KBM-7 (cell line): Measurements from ENCODE around the gene RHEB.

ENCODE experiments used
- DNase-seq: peaks from one replicate; pipeline ENCODE4 v3.0.0-alpha.2; 2015
- in situ Hi-C: fragments of 300-500 bp; cut with MboI; formaldehyde crosslinking; loops from 2 replicates; pipeline ENCODE4 v1.14.3; 2020; ENCODE audit warnings: low sequenced_read_pairs, low pct_unique_long_range_greater_than_20kb, mixed read lengths

Gene RHEB

DNA sequence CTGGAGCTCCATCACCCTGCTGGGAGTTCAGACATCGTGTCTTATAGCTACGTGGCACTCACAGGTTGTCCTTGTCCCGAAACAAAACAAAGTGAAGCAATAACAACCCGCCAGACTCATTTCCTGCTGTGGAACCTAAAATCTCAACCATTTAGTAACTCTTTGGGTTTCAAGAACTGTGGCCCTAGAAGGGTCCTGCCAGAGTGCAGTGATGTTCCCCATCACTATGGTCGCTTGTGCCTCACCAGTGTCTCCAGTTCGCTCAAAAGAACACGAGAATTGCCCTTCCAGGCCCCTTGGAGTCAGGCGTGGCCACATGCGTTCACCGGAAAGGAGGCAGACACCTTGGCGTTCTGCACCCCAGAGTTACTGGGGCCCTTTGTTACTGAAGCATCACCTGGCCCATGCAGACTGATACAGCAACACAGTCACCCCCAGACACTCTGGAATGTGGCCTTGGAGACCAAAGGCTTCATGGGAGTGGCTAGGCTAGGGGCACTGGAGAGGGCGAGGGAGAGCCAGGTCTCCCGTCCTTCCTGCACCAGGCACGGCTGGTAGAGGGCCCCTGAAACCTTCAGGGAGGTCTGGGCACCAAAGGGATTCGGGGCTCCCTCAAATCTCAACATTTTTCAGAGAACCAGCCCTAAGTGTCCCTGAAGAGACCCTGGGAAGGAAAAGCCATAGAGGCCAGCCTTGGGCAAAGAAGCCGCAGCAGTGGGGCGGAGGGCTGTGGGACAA, 80.7 kb downstream of the RHEB start:
- in situ Hi-C loops, result no loop called here
- no peak for DNase-seq

DNA sequence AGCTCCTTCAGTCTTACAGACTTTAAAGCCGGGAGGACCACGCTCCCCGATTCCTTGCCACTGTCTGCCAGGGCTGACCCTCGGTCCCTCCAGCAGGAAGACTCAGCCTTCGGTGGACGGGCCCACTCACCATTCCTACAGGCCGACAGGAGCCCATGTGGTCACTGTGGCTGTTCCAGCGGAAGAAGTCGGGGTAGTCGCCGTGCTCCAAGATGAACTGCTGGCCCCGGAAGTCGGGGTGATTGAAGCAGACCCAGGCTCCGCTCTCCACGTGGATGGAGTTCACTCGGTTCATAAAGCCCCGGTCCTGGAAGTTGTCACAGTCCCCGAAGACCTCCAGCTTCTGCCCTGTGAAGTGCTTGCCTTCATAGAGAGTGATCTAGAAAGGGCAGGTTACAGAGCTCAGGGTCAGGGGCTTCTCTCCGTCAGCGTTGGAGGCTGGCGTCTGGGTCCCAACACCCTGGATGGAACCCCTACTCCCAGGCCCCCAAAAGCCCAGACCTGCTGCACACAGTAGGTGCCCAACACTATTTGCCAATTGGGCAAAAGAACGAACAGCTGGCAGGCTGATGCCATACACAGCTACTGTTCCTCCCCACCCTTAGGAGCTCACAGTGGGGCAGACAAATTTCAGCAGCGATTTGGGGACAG, 81.7 kb downstream of the RHEB start:
- no peak for DNase-seq
- in situ Hi-C loops, result no loop called here

DNA sequence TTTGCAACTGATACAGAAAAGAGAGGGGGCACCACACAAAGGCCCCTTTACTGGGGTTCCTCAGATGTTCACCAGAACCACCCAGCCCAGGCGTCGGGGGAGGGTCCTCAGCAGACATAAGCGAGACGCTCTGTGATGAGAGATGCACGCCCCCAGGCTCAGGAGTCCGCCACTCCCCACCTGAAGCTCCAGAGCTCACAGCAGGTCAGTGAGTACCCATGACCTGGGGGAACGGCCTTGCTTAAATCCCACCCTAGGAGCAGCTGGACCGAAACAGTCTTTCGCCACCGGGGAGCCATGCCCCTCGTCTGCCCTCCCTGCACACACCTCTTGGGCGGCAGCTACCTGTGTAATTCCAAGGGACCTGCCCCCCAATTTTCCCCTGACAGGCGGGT, 82.5 kb downstream of the RHEB start:
- in situ Hi-C loops, result no loop called here
- DNase-seq, result no peak

DNA sequence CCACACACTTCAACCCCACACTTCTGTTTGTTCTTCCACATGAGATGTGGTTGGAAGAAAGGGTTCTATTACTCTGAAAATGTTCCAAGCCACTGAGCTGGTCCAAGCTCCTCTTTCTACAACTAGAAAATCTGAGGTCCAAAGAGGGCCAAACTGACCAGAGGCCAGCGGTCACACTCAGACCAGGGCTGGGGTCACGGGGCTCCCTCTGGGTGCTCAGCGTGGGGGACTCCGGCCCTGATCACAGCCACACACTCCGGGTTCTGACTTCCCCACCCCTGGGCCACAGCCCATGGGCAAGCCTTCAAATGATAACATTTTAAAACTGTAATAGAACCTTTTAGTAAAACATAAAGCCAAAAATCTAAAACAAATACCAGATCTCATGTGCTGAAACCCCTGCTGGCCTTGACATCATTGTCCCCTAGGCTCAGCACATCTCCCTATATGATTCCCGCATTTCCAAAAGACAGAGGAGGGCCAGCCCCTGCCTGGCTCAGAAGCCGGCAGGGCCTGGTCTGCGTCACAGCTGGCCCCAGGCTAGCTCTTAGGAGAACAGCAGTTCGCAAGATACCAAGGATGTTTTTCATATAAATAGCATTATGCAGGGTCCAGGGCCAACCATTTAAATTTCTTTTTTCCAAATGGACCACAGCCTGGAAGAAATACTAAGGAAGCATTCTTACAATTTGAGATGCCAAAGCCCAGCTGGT, 83.1 kb downstream of the RHEB start:
- DNase-seq, result no peak
- in situ Hi-C loops, result no loop called here

DNA sequence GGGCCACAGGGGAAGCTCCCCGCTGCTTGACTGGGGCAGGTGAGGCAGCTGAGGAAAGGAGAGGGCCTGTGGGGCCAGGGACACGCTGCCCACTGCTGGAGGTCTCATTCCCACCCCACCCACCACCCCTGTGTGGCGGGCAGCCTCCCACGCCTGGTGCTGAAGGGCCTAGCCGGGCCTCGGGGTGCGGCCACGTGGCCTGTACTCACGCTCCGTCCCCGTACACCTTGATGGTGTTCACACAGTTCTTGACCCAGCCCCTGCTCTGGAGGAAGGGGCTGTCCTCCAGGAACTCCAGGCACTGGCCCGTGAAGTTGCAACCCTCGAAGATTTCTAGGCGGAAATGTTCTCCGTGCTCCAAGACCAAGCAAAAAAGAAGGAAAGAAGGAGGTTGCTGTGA, 83.7 kb downstream of the RHEB start:
- in situ Hi-C loops, result no loop called here

DNA sequence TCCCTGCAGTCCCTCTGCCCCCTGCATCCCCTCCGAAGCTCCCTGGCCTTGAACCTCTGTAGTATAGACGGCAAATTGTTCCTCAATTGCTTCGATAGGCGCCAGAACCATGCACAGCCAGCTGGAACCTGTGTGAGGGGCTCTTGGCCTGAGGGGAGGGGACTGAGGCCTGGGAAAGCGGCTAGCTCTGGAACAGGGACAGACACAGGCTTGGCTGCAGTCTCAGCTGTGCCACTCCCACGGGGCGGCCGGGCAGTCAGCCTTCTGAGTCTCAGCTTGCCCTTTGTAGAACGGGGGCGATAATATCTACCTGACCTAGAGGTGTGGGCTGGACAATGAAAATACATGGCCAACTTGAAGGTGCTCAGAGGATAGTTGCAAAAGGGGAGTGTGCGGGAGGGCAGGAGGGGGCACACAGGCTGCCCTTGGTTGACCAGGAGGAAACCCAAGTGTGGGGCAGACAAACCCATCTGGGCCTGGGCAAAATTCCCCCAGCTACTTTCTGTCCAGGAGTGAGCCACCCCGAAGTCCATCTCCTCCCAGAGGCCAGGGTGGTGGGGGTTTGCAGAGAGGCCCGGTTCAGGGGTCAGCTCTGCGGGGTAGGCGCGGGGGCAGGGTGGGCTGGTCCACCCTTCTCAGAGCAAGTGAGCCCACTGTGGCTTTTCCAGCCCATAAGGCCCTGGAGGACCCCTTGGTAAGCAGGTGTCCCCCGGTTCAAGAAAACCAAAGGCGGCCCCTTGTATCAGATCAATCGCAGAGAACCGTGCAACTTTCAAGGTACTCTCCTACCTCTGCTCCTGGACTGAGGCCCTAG, 84.4 kb downstream of the RHEB start:
- in situ Hi-C loops, result no loop called here
- no peak for DNase-seq

More for the DNA sequence above, 83.7 kb downstream of the RHEB start:
- no peak for DNase-seq

DNA sequence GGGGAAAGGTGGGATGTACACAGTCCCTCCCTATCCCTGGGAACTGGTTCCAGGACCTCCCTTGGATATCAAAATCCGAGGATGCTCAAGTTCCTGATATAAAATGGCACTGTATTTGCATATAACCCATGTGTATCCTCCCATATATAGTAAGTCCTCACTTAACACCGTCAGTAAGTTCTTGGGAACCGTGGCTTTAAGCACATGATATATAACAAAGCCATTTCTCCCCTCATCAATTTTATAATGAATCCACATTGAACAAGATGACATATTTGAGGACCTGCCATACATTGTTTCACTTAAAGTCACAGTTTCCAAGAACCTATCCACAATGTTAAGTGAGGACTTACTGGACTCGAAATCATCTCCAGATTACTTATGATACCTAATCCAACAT, 85.1 kb downstream of the RHEB start:
- in situ Hi-C loops, result no loop called here
- DNase-seq, result no peak

DNA sequence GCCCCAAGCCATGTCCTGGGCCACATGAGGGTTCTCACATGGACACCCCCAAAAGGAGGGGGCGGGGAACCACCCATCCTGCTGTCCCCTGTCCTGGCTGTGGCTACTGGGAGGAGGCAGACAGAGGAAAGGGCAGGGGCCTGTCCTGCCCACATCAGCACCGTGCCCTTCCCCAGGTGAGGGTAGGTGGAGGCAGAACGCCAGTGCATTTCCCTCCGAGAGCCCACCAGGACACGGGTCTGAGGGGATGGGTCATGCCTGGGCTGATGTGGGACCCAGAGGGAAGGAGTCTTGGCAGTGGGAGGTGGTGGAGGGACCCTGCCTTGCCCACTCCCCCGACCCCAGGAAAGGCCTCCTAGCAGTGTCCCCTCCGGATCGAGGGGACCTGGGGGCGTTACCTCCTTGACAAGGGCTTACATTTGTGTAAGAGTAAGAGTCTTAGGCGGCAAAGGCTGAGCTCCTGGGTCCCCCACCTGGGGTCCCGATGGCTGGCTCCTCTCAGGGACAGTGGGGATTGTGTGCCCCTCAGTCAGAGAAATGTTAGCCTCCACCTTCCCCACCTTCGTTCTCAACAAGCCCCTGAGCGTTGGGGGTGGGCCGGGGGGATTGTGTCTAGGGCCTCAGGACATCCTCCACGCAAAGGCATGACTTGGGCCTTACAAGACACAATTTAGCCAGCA, 85.8 kb downstream of the RHEB start:
- in situ Hi-C loops, result no loop called here

DNA sequence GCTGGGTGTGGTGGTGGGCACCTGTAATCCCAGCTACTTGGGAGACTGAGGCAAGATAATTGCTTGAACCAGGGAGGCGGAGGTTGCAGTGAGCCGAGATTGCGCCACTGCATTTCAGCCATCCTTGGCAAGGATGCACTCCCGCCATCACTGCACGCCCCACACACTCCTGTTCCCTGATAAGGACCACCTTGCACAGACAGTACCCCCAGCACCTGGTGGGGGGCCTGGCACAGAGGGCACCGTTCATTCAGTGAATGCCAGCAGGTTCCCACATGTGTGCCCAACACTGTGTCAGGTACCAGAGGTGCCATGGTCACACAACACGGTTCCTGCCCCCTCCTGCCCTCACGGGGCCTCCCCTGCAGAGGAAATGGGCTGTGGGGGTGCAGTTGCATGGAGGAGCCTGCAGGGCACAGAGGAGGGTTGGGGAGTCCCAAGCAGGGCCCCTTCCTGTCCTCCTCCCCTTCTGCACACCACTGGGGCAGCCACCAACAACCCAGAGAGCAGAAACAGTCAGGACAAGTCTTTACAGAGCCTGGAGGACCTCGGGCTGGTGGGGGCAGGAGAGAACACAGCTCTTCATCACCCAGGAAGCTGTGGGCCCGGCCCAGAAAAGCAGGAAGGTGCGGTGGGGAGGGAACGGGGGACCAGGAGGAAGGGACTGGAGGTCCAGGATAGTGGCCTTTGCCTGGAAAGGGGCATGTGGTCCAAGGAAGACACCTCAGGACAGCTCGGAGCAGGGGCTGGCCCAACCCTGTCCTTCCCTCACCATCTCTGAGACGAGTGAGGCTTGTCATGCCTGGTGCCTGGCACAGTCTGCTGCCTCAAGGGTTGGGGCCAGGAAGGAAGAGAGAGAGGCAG, 86.8 kb downstream of the RHEB start:
- peak; percentile 49 for DNase-seq
- in situ Hi-C loops, result no loop called here

More for the DNA sequence above, 85.8 kb downstream of the RHEB start:
- DNase-seq, result no peak

DNA sequence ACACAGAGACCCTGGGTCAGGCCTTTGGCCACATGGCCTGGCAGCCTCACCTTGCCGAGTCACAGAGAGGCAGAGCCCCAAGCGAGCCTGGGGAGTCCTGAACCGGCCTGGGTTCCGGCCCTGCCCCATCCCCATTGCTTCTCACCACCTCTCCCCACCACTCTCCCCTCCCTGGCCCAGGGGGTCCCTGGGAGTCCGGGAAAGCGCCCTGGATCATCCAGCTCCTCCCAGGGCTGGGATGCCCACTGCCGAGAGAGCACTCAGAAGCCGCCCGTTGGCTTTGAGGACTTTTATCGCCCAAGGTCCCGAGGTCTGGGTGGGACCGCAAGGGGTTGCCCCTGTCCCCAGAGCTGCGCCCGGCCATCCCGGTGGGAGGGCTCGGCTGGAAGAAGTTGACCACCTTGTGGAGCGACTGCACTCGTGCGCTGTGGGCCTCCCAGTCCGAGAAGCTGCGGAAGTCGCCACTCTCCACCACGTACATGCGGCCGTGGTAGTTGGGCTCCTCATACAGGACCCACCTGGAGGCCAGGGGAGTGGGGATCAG, 87.9 kb downstream of the RHEB start:
- in situ Hi-C loops, result no loop called here

DNA sequence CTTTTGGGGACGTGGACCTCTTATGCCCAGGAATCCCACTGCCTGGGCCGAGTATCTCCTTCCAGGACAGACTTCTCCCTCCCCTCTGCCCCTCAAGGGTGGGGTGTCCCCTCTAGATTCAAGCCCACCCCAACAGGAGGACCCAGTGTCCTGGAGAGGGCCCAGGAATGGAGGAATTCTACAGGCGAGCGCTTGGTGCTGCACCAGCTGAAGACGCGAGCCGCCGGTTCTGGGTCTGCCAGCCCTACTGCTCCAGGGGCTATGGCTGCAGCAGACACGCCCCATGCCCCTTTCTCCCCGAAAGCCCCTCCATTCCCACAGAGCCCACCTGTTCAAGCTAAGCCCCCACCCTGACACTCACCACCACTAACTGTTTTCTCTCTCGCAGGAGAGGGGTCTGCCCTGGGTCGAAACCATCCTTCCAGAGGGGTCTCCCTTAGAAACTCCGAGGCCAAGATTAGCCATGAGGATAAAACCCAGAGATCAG, 88.4 kb downstream of the RHEB start:
- no peak for DNase-seq
- in situ Hi-C loops, result no loop called here

More for the DNA sequence above, 87.9 kb downstream of the RHEB start:
- no peak for DNase-seq

DNA sequence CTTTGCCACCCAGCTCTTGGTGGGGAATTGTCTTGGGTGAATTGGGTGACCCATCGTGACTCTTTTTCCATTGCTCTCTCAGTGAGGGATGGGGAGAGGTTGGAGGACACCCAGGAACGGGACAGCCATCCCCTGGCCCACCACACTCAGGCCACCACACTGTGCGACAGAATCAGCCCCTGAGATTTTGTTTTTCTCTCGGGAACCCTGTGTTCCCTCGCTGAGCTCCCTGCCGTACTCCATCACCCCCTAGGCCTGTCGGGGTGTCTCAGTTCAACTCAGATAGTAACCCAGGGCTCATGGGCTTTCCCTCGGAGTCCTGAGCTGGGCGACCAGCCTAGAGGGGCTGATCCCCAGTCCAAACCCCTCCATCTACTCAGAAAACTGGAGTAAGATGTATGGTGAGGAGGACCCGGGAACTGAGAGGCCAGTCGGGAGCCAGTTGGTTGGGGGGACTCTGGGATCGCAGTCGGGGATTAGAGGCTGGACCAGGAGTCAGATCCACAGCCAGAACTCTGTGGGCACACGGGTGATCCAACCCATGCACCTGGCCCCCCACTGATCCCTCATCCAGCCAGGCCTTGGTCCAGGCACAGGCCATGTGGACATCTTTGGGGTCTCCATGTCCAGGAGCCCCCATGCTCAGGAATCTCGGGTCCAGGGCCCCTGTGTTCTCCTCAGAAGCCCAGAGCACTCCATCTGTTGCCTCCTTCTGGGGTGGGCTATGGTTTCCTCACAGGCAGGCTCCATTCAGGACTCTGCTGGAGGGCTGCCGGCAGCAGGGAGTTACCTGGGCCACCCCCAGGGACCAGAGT, 89.1 kb downstream of the RHEB start:
- no peak for DNase-seq
- in situ Hi-C loops, result no loop called here

DNA sequence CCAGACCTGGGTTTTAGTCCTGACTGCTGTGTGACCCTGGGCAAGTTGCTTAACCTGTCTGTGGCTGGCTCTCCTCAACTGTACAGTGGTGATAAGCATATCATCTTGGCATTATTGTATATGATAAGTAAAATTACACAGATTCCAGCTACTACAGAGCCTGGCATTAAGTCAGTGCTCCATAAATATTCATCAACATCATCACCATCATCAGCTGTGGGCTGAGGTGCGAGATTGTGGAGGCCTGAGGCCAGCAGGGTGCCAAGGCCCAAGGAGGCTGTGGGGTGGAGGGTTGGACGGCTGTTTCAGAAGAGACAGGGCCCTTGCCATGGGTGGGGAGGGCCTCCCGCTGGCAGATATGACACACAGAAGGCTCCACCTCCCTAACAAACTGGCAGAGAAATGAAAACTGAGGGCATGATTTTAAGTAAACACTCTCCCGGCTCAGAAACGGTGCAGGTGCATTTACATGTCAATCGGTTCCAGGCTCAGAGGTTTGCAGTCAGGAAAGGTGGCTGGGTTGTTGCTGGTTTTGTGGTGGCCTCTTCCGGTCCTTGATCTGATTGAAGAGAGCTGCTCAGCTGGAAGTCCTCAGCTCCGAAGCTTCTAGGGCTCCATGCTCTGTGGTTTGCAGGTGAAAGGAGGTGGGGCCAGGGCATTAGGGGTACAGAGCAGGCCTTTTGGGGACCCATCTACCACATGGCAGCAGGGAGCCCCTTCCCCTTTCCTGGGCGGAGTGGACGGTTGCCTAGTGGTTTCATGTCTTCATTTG, 89.9 kb downstream of the RHEB start:
- DNase-seq, result peak; percentile 21
- in situ Hi-C loops, result no loop called here

DNA sequence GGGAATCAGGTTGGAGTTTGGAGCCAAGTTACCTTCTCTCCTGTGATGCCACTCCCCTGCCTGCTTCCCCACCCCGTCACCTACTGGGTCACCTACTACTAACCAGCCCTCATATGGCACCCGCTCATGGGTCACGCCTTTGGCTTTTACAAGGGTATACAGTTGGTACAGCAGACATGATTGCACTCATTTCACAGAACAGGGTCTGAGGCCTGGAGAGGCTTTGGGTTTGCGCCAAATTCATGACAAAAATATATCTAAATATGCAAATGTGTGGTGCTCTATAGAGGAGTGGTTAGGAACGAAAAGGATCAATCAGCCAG, 90.5 kb downstream of the RHEB start:
- no peak for DNase-seq
- in situ Hi-C loops, result no loop called here

DNA sequence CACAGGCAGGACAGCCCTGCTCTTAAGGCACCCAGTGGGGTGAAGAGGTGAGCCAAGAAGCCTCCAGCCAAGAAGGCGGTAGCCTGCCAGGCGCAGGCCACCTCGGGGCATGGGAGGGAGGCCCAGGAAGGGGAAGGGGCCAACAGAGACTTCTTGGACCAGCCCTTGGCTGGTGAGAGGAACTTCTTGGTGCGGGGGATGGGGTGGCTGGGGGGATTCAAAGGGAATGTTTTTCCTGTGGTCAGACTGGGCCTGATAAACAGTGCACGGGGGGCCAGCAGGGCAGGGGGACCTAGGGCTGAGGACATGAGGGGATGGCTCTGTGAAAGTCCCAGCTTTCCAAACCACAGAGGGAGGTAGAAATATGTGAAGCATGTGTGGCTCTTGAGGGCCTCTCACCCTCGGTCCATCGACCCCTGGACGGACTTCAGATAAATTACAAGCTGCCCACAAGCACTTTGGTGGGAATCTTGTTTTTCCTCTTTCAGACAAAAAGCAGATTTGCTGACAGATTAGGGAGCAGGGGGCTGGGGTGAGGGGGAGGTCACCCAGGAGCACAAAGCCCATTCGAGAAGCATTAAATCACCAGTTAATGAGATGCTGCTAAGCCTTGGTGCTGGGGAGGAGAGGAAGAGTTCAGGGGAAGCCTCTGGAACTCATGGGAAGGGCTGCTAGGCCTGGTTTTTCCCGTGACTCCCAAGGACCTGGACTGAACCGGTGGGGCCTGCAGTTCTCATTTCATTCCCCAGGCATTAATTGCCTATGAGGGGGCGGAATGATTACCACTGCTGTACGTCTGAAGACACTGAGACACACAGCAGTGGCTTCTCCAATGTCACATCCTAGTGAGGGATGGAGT, 91.1 kb downstream of the RHEB start:
- in situ Hi-C loops, result no loop called here
- no peak for DNase-seq
